Activated T-cell treated with anti-CD3 and anti-CD28 coated beads, Interleukin-2, amount 50 U/mL, for 4 hours (primary cell): ENCODE results near the gene DLX3. TPM values are rescaled to one million over a fixed set of nuclear protein-coding genes. Genes with fewer than 3 reads are reported as not detected.
A peak's percentile ranks its signal among the peaks of the same experiment; 100 is the strongest.

Source experiments
- ATAC-seq, 2 donors: fragments of 200-7000 bp; cut with Tn5 transposase; one replicate each; pipeline ENCODE4 v1.10.0; 2021
- DNase-seq: peaks from one replicate; pipeline ENCODE4 v3.0.0-alpha.2; 2020
- H3K27me3 Mint-ChIP-seq: one replicate; pipeline ENCODE4 v1.8.0; 2021; ENCODE audit warnings: low read depth, mixed read lengths
- H3K36me3 Mint-ChIP-seq: one replicate; pipeline ENCODE4 v1.8.0; 2022; ENCODE audit warnings: mixed read lengths; ENCODE audit not compliant: insufficient read depth
- H3K4me1 Mint-ChIP-seq: one replicate; pipeline ENCODE4 v1.8.0; 2021; ENCODE audit warnings: low read depth, mixed read lengths
- H3K4me3 Mint-ChIP-seq: one replicate; pipeline ENCODE4 v1.8.0; 2021; ENCODE audit warnings: mild to moderate bottlenecking, moderate library complexity, mixed read lengths
- H3K9me3 Mint-ChIP-seq: one replicate; pipeline ENCODE4 v1.8.0; 2021; ENCODE audit warnings: mixed read lengths
- total RNA-seq, 3 donors: library from RNA; stranded (reverse); gene quantifications; one replicate each; pipeline ENCODE4 v1.2.1, GENCODE V29; 2021

Gene DLX3
- total RNA-seq, 3 donors from 2014 or later = 0.08 to 0.47 (median 0.25) TPM

GRCh38 chr17:49977463-49978389, 17.3 kb downstream of the DLX3 start:
- ATAC-seq (no peak), DNase-seq (no peak)
- Mint-ChIP-seq H3K27me3 (peaks cover 76% of the 10 kb centered on the region), H3K4me3 (no peak overlapping the region), H3K36me3 (no peaks in the 10 kb centered on the region), H3K4me1 (no peaks in the 10 kb centered on the region), H3K9me3 (no peaks in the 10 kb centered on the region)

DNA sequence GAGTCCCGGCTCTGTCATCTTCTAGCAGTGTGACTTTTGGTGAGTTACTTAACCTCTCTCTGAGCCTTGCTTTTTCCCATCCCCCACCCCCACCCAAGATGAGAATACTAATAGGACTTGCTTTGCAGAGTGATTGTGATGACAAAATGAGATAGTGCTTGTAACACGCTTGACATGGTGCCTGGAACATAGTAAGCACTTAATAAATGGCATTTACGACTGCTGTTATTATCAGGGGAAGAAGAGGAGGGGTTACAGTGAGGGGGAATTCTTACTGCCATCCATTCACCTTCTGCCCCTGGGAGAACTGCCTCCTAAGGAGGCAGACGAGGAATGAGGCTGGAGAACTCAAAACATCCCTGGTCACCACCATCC, 18.2 kb downstream of the DLX3 start:
- peaks cover 76% of the 10 kb centered on the region for H3K27me3 Mint-ChIP-seq
- no peaks in the 10 kb centered on the region for H3K36me3 Mint-ChIP-seq
- DNase-seq (no peak), ATAC-seq (no peak)
- peaks cover under 1% of the 10 kb centered on the region for H3K4me1 Mint-ChIP-seq
- H3K4me3 Mint-ChIP-seq = no peak overlapping the region
- no peaks in the 10 kb centered on the region for H3K9me3 Mint-ChIP-seq

DNA sequence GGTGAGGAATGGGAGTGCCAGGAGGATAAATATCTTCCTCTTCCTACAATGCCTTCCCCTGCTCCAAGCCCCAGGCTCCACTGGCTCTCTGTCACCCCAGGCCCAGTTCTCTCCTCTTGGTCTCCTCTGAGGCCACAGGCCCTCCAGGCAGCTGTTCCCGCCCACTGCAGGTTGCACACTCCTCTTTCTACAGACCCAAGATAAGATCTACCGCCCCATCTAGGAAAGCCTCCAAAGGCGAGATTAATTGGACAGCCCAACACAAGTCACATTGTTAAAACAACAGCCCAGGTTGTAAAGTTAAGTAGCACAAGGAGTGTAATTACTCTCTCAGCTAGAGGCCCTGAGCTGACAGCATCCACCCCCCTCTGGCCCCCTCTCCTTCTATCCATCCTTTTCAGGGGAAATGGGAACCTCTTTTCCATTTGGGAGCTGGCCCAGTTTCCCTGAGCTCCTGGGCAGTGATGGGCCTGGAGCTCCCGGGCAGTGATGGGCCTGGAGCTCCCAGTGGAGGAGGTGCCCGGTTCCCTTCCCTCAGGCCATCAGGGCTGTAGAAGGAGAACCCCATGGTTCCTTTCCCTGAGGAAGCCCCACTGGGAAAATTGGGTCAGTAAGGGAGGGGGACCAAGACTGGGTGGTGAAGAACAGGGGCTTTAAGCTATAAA, 18.7 kb downstream of the DLX3 start:
- DNase-seq (no peak), ATAC-seq (no peak)
- no peaks in the 10 kb centered on the region for H3K9me3 Mint-ChIP-seq
- H3K4me1 Mint-ChIP-seq = peaks cover 6% of the 10 kb centered on the region
- H3K36me3 Mint-ChIP-seq = no peaks in the 10 kb centered on the region
- H3K27me3 Mint-ChIP-seq = peaks cover 77% of the 10 kb centered on the region
- H3K4me3 Mint-ChIP-seq = no peak overlapping the region

DNA sequence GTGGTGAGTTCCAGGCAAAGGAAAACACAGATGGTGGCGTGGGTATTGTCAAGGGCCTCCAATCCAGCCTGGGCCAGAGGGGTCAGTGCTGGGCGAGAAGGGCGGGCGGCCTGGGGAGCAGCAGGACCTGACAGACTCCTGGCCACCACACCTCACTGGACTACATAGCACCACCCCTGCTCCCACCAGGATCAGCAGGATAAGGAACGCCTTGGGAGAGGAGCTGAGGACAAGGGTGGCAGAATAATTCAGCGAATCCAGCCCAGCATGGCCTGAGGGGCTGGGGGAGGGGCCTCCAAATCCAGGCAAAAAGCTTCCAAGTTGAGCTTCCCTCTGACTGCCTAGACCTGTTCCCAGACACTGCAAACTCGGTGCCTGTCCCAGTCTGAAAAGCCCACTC, 19.5 kb downstream of the DLX3 start:
- H3K4me3 Mint-ChIP-seq = no peak overlapping the region
- H3K36me3 Mint-ChIP-seq = no peaks in the 10 kb centered on the region
- no peak for ATAC-seq
- H3K9me3 Mint-ChIP-seq = no peaks in the 10 kb centered on the region
- H3K27me3 Mint-ChIP-seq = peaks cover 77% of the 10 kb centered on the region
- DNase-seq = no peak
- H3K4me1 Mint-ChIP-seq = peaks cover 12% of the 10 kb centered on the region

DNA sequence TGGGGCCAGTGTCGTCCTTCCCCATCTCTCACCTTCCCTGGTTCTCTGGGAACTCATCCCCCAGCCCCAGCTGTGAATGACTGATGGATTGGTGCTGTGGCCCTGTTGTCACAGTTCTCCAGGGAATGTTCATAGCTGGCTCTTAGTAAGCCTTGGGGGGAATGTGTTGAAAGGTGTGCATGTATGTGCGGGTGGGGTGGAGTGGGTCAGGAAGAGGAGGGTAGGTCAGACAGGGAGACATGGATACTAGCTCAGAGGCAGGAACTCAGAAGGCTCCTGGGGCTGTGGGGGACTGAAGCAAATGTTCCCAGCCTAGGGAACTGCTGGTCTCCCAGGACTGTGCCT, 21.8 kb downstream of the DLX3 start:
- no peak for ATAC-seq

DNA sequence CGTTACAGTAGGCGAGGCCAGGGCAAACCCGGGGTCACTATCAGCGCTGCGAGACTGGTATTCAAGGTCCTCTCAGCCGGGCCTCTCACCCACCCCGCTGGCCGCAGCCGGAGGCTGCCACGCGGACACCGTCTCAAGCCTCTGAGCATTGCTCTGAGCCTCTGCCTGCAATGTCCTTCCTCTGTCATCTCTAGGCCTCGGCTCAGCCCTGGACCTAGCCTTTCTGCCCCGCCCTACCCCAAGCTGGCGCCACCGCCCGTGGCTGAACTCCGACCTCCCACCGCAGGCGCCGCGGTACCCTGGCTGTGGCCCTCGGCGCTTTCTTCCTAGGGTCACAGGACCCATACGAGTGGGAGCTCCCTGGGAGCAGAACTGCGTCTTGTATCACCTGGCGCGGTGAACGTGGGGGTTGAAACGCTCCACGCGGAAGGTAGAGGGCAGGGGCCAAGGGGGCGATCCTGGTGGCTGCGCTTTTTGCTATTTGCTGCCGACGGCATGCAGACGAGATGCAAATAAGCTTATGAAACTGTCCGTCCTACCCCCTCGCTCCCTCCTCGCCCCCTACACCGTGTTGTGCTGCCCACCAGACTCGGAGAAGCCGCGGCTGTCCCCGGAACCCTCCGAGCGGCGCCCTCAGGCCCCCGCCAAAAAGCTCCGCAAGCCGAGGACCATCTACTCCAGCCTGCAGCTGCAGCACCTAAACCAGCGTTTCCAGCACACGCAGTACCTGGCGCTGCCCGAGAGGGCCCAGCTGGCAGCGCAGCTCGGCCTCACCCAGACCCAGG, 22.3 kb downstream of the DLX3 start:
- DNase-seq = no peak
- ATAC-seq = no peak
- Mint-ChIP-seq H3K36me3 (no peaks in the 10 kb centered on the region), H3K9me3 (peaks cover 3% of the 10 kb centered on the region), H3K4me3 (no peak overlapping the region), H3K27me3 (peaks cover 72% of the 10 kb centered on the region), H3K4me1 (peaks cover 33% of the 10 kb centered on the region)

More for the DNA sequence above, 21.8 kb downstream of the DLX3 start:
- Mint-ChIP-seq H3K9me3 (no peaks in the 10 kb centered on the region), H3K27me3 (peaks cover 73% of the 10 kb centered on the region), H3K36me3 (no peaks in the 10 kb centered on the region), H3K4me3 (no peak overlapping the region), H3K4me1 (peaks cover 27% of the 10 kb centered on the region)
- no peak for DNase-seq

DNA sequence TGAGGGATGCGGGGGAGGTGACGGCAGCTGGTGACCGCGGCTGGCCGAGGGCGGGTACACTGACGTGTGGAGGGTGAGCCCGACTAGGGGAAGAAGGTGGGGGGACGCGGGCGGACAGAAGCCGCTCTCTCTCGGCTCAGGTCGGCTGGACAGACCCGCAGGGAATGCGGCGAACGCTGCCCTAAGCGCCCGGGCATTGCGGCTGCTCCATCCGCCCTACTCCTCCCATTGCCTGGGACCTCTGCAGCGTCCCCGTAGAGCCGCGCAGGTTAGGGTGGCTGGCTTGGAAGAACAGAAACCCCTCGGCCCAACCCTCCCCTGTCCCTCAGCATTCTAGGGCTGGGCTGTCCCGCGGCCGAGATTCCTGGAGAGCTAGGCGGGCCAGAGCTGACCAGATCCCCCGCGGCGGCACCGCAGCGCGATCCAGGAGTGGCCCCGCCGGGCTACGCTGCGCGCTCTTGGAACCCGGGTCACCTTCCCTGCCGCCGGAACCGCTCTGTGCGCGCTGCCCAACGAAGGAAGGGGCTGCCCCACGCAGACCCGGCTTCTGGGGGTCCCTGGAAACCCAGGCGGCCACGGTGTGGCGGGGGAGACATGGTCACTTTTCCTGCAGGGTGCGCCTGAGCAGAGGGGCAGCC, 23.1 kb downstream of the DLX3 start:
- ATAC-seq = no peak
- Mint-ChIP-seq H3K4me3 (no peak overlapping the region), H3K27me3 (peaks cover 73% of the 10 kb centered on the region), H3K9me3 (peaks cover 4% of the 10 kb centered on the region), H3K4me1 (peaks cover 36% of the 10 kb centered on the region), H3K36me3 (no peaks in the 10 kb centered on the region)
- no peak for DNase-seq

- Mint-ChIP-seq H3K4me3 (peak overlapping the region; percentile 72), H3K9me3 (peaks cover 4% of the 10 kb centered on the region), H3K27me3 (peaks cover 74% of the 10 kb centered on the region), H3K4me1 (peaks cover 36% of the 10 kb centered on the region), H3K36me3 (no peaks in the 10 kb centered on the region)
- DNase-seq (no peak), ATAC-seq (no peak)
These were observed 23.7 kb downstream of the DLX3 start for GRCh38 chr17:49971199-49971847.

- H3K36me3 Mint-ChIP-seq = no peaks in the 10 kb centered on the region
- no peak for DNase-seq
- no peak for ATAC-seq
- H3K9me3 Mint-ChIP-seq = peaks cover 4% of the 10 kb centered on the region
- H3K4me3 Mint-ChIP-seq = peak overlapping the region; percentile 72
- H3K27me3 Mint-ChIP-seq = peaks cover 76% of the 10 kb centered on the region
- H3K4me1 Mint-ChIP-seq = peaks cover 38% of the 10 kb centered on the region
These were observed 24.5 kb downstream of the DLX3 start for GRCh38 chr17:49970498-49970897.

- Mint-ChIP-seq H3K4me1 (peaks cover 42% of the 10 kb centered on the region), H3K9me3 (peaks cover 4% of the 10 kb centered on the region), H3K36me3 (no peaks in the 10 kb centered on the region), H3K27me3 (peaks cover 76% of the 10 kb centered on the region), H3K4me3 (peak overlapping the region; percentile 87)
- DNase-seq (no peak), ATAC-seq (no peak)
These were observed 25.1 kb downstream of the DLX3 start for GRCh38 chr17:49969795-49970389.

DNA sequence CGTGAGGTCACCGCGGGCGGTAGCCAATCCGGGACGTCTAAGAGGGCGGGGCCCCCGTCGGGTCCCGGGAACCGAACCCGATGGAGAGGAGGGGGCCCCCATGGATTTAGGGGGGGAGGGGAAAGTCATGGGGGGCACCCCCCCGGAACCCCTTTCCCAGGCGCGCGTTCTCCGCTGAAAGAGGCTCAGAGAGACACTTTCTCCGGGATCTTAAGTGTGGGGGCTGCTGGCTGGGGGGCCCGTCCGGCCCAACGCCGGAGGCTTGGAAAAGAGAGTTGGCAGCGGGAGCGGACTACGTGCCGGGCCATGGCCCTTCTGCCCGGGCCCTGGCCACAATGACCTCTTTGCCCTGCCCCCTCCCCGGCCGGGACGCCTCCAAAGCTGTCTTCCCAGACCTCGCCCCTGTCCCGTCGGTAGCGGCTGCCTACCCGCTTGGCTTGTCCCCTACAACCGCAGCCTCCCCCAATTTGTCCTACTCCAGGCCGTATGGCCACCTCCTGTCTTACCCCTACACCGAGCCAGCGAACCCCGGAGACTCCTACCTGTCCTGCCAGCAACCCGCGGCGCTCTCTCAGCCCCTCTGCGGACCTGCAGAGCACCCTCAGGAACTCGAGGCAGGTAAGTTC, 25.8 kb downstream of the DLX3 start, which contains the start of gene DLX4:
TSS of gene DLX4 (plus strand) at position 57 of the 626 bp plus-strand sequence. CDS start at position 336, 279 bp downstream.
- Mint-ChIP-seq H3K9me3 (peaks cover 4% of the 10 kb centered on the region), H3K4me3 (peak within 1 kb of the TSS; percentile 87), H3K36me3 (no peaks in the 10 kb centered on the region), H3K4me1 (peaks cover 49% of the 10 kb centered on the region), H3K27me3 (peaks cover 81% of the 10 kb centered on the region)
- ATAC-seq (peak in 1 of 2 donors; percentile 9), DNase-seq (no peak)

DNA sequence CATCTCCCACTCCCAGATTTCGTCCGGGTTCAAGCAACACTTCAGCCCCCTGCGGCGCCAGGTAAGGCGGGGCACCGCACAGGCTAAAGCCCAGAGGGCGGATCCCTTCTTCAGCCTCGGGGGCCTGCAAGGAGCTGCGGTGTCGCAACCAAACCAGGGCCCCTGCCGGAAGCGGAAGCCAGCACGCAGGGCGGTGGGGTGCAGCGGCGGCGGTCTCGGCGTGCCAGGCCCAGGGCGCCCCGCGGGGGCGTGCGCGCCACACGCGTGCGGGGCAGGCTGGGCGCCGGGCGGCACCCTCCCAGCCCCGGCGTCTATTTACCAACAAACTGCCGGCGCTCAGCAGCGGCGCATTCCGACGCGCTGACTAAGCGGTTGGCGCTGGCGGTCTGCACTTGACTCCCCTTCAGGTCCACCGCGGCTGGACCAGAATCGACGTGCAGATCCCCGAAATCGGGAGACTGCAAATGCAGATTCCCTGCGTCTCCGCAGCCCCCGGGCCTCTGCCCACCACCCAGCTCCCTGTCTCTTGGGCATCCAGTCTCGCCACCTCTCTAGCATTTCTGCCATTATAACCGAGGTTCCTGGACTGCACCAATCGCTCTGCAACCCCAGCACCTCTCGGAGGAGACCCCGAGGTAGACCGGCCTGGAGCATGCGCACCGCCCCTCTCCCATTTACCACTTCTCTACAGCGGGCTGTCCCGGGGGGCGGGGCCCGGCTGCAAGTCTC, 26.5 kb downstream of the DLX3 start:
- H3K27me3 Mint-ChIP-seq = peaks cover 82% of the 10 kb centered on the region
- ATAC-seq (peak; percentile 79 to 83), DNase-seq (peak; percentile 53)
- no peaks in the 10 kb centered on the region for H3K36me3 Mint-ChIP-seq
- peaks cover 4% of the 10 kb centered on the region for H3K9me3 Mint-ChIP-seq
- H3K4me3 Mint-ChIP-seq = peak overlapping the region; percentile 87
- peaks cover 56% of the 10 kb centered on the region for H3K4me1 Mint-ChIP-seq
